Trophoblast cell (in vitro differentiated cells and primary cell): ENCODE results near the gene P2RY12.
A peak's percentile ranks its signal among the peaks of the same experiment; 100 is the strongest.

Experiments used
- DNase-seq, 2 donors: peaks; one replicate each; pipeline ENCODE4 v3.0.0-alpha.2; 2016
- H2AFZ ChIP-seq: 2 replicates; pipeline ENCODE4 v1.6.1; 2013; ENCODE audit warnings: low read length, moderate library complexity, mild to moderate bottlenecking; ENCODE audit not compliant: insufficient read depth, poor library complexity
- H2AK5ac ChIP-seq: 2 replicates; pipeline ENCODE4 v1.6.1; 2013; ENCODE audit warnings: mild to moderate bottlenecking, low read length
- H2BK120ac ChIP-seq: 2 replicates; pipeline ENCODE4 v1.6.1; 2013; ENCODE audit warnings: low read length, mild to moderate bottlenecking, moderate library complexity; ENCODE audit not compliant: insufficient read depth, poor library complexity
- H2BK12ac ChIP-seq: 2 replicates; pipeline ENCODE4 v1.6.1; 2013; ENCODE audit warnings: mild to moderate bottlenecking, low read length, moderate library complexity
- H2BK5ac ChIP-seq: 2 replicates; pipeline ENCODE4 v1.6.1; 2013; ENCODE audit warnings: low read length, low read depth, moderate library complexity, mild to moderate bottlenecking; ENCODE audit not compliant: poor library complexity
- H3K14ac ChIP-seq: 2 replicates; pipeline ENCODE4 v1.6.1; 2013; ENCODE audit warnings: mild to moderate bottlenecking, low read length
- H3K18ac ChIP-seq: 2 replicates; pipeline ENCODE4 v1.6.1; 2013; ENCODE audit warnings: mild to moderate bottlenecking, low read length
- H3K23ac ChIP-seq: 2 replicates; pipeline ENCODE4 v1.6.1; 2013; ENCODE audit warnings: low read length
- H3K27ac ChIP-seq: 2 replicates; pipeline ENCODE4 v1.5.1; 2013; ENCODE audit warnings: low read depth, mild to moderate bottlenecking, inconsistent platforms, low read length, moderate library complexity
- H3K27me3 ChIP-seq: 2 replicates; pipeline ENCODE4 v1.6.1; 2013; ENCODE audit warnings: inconsistent platforms, mild to moderate bottlenecking, low read length, moderate library complexity; ENCODE audit not compliant: insufficient read depth
- H3K36me3 ChIP-seq, 2 experiments: 1 replicate in 1 of 2; 2 replicates in 1 of 2; pipeline ENCODE4 v1.6.1; 2013; ENCODE audit warnings: low read length in 2 of 2, mild to moderate bottlenecking in 2 of 2, moderate library complexity in 1 of 2; ENCODE audit not compliant: insufficient read depth in 2 of 2, control insufficient read depth in 1 of 2
- H3K4ac ChIP-seq: 2 replicates; pipeline ENCODE4 v1.6.1; 2013; ENCODE audit warnings: low read depth, mild to moderate bottlenecking, low read length, moderate library complexity
- H3K4me1 ChIP-seq, 2 experiments: 1 replicate in 1 of 2; 2 replicates in 1 of 2; pipeline ENCODE4 v1.6.1; 2013; ENCODE audit warnings: low read length in 2 of 2, mild to moderate bottlenecking in 2 of 2, moderate library complexity in 1 of 2; ENCODE audit not compliant: insufficient read depth in 2 of 2, control insufficient read depth in 1 of 2
- H3K4me2 ChIP-seq: 2 replicates; pipeline ENCODE4 v1.6.1; 2013; ENCODE audit warnings: inconsistent platforms, mild to moderate bottlenecking, low read length, moderate library complexity
- H3K4me3 ChIP-seq: 2 replicates; pipeline ENCODE4 v1.5.1; 2013; ENCODE audit warnings: mild to moderate bottlenecking, low read depth, low read length, inconsistent platforms
- H3K79me1 ChIP-seq: one replicate; pipeline ENCODE4 v1.6.1; 2013; ENCODE audit warnings: low read length
- H3K79me2 ChIP-seq: 2 replicates; pipeline ENCODE4 v1.6.1; 2013; ENCODE audit warnings: low read length, mild to moderate bottlenecking; ENCODE audit not compliant: control insufficient read depth, insufficient read depth, poor library complexity
- H3K9ac ChIP-seq: 2 replicates; pipeline ENCODE4 v1.6.1; 2013; ENCODE audit warnings: mild to moderate bottlenecking, low read length
- H3K9me3 ChIP-seq: 2 replicates; pipeline ENCODE4 v1.6.1; 2013; ENCODE audit warnings: low read depth, mild to moderate bottlenecking, control low read depth, inconsistent platforms, low read length; ENCODE audit not compliant: insufficient read depth
- H4K12ac ChIP-seq: 2 replicates; pipeline ENCODE4 v1.6.1; 2013; ENCODE audit warnings: low read depth, mild to moderate bottlenecking, low read length, moderate library complexity
- H4K8ac ChIP-seq: 2 replicates; pipeline ENCODE4 v1.6.1; 2013; ENCODE audit warnings: low read depth, mild to moderate bottlenecking, low read length, moderate library complexity
- H4K91ac ChIP-seq: one replicate; pipeline ENCODE4 v1.6.1; 2013; ENCODE audit warnings: low read depth, mild to moderate bottlenecking, low read length, moderate library complexity
- WGBS: extraction: QIAGEN DNeasy Blood & Tissue Kit; methylation state at CpG from one replicate; pipeline ENCODE4 v1.1.7; 2013; ENCODE audit warnings: missing lambda C conversion rate; ENCODE audit not compliant: insufficient read length, insufficient coverage; ENCODE audit errors: extremely low coverage; 5-methylcytosine and 5-hydroxymethylcytosine counted together

Gene P2RY12

GRCh38 chr3:151300539-151300938 is 84.0 kb downstream of the P2RY12 start:
- Histone ChIP-seq H3K18ac (no peak overlapping the region), H3K4me2 (no peak overlapping the region), H3K4ac (no peak overlapping the region), H3K4me3 (no peak overlapping the region), H2BK12ac (no peak overlapping the region), H4K91ac (no peak overlapping the region), H2BK120ac (no peak overlapping the region), H3K9ac (no peak overlapping the region), H3K36me3 (peaks cover 2% of the 10 kb centered on the region in 2 experiments), H3K4me1 (peaks cover 15 to 17% of the 10 kb centered on the region in 2 experiments), H2BK5ac (no peak overlapping the region), H3K27ac (no peak overlapping the region), H4K12ac (no peak overlapping the region), H2AK5ac (no peak overlapping the region), H3K14ac (no peak overlapping the region), H4K8ac (no peak overlapping the region), H3K79me2 (no peaks in the 10 kb centered on the region), H3K79me1 (peaks cover 6% of the 10 kb centered on the region), H3K9me3 (no peaks in the 10 kb centered on the region), H3K27me3 (no peaks in the 10 kb centered on the region), H3K23ac (no peak overlapping the region), H2AFZ (no peak overlapping the region)
- DNase-seq: no peak
- WGBS: no CpG with 5 or more reads among the region's 1 CpG

- H4K91ac ChIP-seq: no peak overlapping the region
- no peak overlapping the region for H3K14ac ChIP-seq
- H3K4me1 ChIP-seq: peaks cover 7 to 16% of the 10 kb centered on the region in 2 experiments
- WGBS: no CpG with 5 or more reads among the region's 2 CpGs
- no peaks in the 10 kb centered on the region for H3K79me1 ChIP-seq
- H4K12ac ChIP-seq: no peak overlapping the region
- H3K9ac ChIP-seq: no peak overlapping the region
- no peak overlapping the region for H2AFZ ChIP-seq
- H3K79me2 ChIP-seq: no peaks in the 10 kb centered on the region
- no peak overlapping the region for H2AK5ac ChIP-seq
- no peak overlapping the region for H4K8ac ChIP-seq
- no peak overlapping the region for H3K4me3 ChIP-seq
- no peaks in the 10 kb centered on the region for H3K9me3 ChIP-seq
- H3K4ac ChIP-seq: no peak overlapping the region
- no peak overlapping the region for H3K4me2 ChIP-seq
- no peak overlapping the region for H3K18ac ChIP-seq
- peaks cover 3 to 8% of the 10 kb centered on the region in 2 experiments for H3K36me3 ChIP-seq
- no peak overlapping the region for H3K27ac ChIP-seq
- no peak for DNase-seq
- no peak overlapping the region for H2BK120ac ChIP-seq
- H3K27me3 ChIP-seq: no peaks in the 10 kb centered on the region
- H2BK12ac ChIP-seq: no peak overlapping the region
- H3K23ac ChIP-seq: no peak overlapping the region
- H2BK5ac ChIP-seq: no peak overlapping the region
Measured at GRCh38 chr3:151299006-151299405, 85.5 kb downstream of the P2RY12 start.

GRCh38 chr3:151297429-151297828 is 87.1 kb downstream of the P2RY12 start:
- Histone ChIP-seq H2AFZ (no peak overlapping the region), H3K4me1 (peaks cover 4 to 17% of the 10 kb centered on the region in 2 experiments), H3K18ac (no peak overlapping the region), H4K12ac (no peak overlapping the region), H3K23ac (no peak overlapping the region), H2AK5ac (no peak overlapping the region), H3K4ac (no peak overlapping the region), H2BK120ac (no peak overlapping the region), H3K27ac (no peak overlapping the region), H2BK12ac (no peak overlapping the region), H3K79me2 (no peaks in the 10 kb centered on the region), H3K79me1 (no peaks in the 10 kb centered on the region), H3K4me2 (no peak overlapping the region), H3K36me3 (peaks cover 6 to 8% of the 10 kb centered on the region in 2 experiments), H3K14ac (no peak overlapping the region), H3K4me3 (no peak overlapping the region), H3K9me3 (no peaks in the 10 kb centered on the region), H3K9ac (no peak overlapping the region), H4K8ac (no peak overlapping the region), H4K91ac (no peak overlapping the region), H3K27me3 (no peaks in the 10 kb centered on the region), H2BK5ac (peak overlapping the region; percentile 13)
- no CpG with 5 or more reads among the region's 2 CpGs for WGBS
- DNase-seq: no peak

- Histone ChIP-seq H3K18ac (no peak overlapping the region), H3K9me3 (no peaks in the 10 kb centered on the region), H3K4me2 (no peak overlapping the region), H3K27ac (peak overlapping the region; percentile 33), H2AFZ (no peak overlapping the region), H2BK120ac (no peak overlapping the region), H3K9ac (no peak overlapping the region), H3K27me3 (no peaks in the 10 kb centered on the region), H3K4me1 (peaks cover 4 to 17% of the 10 kb centered on the region in 2 experiments), H3K4me3 (no peak overlapping the region), H3K23ac (no peak overlapping the region), H3K79me1 (no peaks in the 10 kb centered on the region), H3K4ac (no peak overlapping the region), H2BK5ac (peak overlapping the region; percentile 82), H2AK5ac (no peak overlapping the region), H4K8ac (no peak overlapping the region), H2BK12ac (no peak overlapping the region), H3K79me2 (no peaks in the 10 kb centered on the region), H3K14ac (no peak overlapping the region), H4K91ac (no peak overlapping the region), H4K12ac (peak overlapping the region; percentile 47), H3K36me3 (peaks cover 6 to 8% of the 10 kb centered on the region in 2 experiments)
- no CpG with 5 or more reads among the region's 3 CpGs for WGBS
- DNase-seq: no peak
Measured at GRCh38 chr3:151296226-151296625, 88.3 kb downstream of the P2RY12 start.
